ENCODE measurements around the gene PHKG1. TPM values are rescaled to one million over a fixed set of nuclear protein-coding genes. Genes with fewer than 3 reads are reported as not detected.
"Not testable (repeated sequence)": the region's sequence is repeated elsewhere in the genome, so short reads cannot be mapped to it uniquely, and the experiment has no call there.

PHKG1 gene
- total RNA-seq, 2 experiments from 2014 or later: 3.3 to 5.6 TPM

GRCh38 chr7:56083150-56083785 lies 9.5 kb downstream of the PHKG1 start:
- Histone ChIP-seq H3K9me3 (ENCODE audit: low read length) (no peaks in the 10 kb centered on the region), H3K27ac (ENCODE audit: low read depth, low read length, poor library complexity, severe bottlenecking) (no peak overlapping the region), H3K36me3 (ENCODE audit: insufficient read depth, low read length) (peaks cover 17% of the 10 kb centered on the region), H3K79me2 (ENCODE audit: insufficient read depth, low read depth, low read length) (no peaks in the 10 kb centered on the region), H3K4me2 (ENCODE audit: low read length) (no peak overlapping the region), H2AFZ (ENCODE audit: low read length) (no peak overlapping the region), H3K4me1 (ENCODE audit: insufficient read depth, low read length, poor library complexity, severe bottlenecking) (no peaks in the 10 kb centered on the region), H3K9me2 (ENCODE audit: insufficient read depth, low read length) (no peaks in the 10 kb centered on the region), H4K20me1 (ENCODE audit: insufficient read depth, low read length) (no peaks in the 10 kb centered on the region), H3K4me3 (ENCODE audit: low read depth, low read length, poor library complexity, severe bottlenecking) (no peak overlapping the region)
- no TSS peak for BruUV-seq (replicated peaks)
- ChIA-PET POLR2A (interaction anchor here (0.7 to 1.4 kb wide), 2 partner anchors 21 to 40 kb away, joined by 3 to 4 read pairs; no protein-coding TSS in a partner anchor), CTCF (ENCODE audit: unreplicated experiment) (no interaction called here)
- DNase-seq (ENCODE audit: low spot score): no peak
- intact Hi-C loops (cut with micrococcal nuclease; ENCODE audit: unreplicated experiment): no loop called here
- no peak for TF ChIP-seq EZH2phosphoT487 (IDR thresholded peaks at IDR 0.05; ENCODE audit: borderline replicate concordance, low read depth, low read length)
- TF ChIP-seq, protein P1, sequence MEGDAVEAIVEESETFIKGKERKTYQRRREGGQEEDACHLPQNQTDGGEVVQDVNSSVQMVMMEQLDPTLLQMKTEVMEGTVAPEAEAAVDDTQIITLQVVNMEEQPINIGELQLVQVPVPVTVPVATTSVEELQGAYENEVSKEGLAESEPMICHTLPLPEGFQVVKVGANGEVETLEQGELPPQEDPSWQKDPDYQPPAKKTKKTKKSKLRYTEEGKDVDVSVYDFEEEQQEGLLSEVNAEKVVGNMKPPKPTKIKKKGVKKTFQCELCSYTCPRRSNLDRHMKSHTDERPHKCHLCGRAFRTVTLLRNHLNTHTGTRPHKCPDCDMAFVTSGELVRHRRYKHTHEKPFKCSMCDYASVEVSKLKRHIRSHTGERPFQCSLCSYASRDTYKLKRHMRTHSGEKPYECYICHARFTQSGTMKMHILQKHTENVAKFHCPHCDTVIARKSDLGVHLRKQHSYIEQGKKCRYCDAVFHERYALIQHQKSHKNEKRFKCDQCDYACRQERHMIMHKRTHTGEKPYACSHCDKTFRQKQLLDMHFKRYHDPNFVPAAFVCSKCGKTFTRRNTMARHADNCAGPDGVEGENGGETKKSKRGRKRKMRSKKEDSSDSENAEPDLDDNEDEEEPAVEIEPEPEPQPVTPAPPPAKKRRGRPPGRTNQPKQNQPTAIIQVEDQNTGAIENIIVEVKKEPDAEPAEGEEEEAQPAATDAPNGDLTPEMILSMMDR (conservative IDR thresholded peaks at IDR 0.05; ENCODE audit: low read length): no peak

DNA sequence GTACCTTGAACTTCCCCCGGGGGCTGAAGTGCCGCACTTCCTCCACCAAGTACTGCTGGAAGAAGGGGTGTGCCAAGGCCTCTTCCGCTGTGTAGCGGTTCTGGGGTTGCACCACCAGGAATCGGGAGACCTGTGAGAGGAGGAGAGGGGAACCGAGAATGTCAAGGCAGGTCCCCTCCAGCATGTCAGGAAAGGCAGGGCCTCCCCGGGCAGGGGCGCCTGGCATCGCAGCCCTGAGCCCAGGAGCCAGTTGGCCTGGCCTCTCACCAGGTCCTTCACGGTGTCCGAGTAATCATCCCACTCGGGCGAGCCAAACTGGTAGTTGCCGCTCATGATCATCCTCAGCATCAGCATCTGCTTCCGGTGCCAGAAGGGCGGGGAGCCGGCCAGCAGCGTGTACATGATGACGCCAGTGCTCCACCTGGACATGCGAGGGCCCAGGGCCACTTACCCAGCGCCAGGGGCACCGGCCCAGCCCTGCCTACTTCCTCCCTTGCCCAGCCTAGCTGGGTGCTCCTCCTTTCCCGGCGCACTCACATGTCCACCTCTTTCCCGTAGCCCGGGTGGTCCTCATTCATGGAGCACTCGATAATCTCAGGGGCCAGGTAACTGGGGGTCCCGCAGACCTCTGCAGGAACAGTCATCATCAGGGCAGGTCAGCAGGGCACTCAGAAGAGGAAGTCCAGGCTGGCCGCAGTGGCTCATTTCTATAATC lies 11.0 kb downstream of the PHKG1 start:
- no peak overlapping the region for H3K27ac ChIP-seq (ENCODE audit: low read depth, low read length, poor library complexity, severe bottlenecking)
- POLR2A ChIA-PET: interaction anchor here (0.6 kb wide), 1 partner anchor 57 kb away, joined by 4 read pairs; no protein-coding TSS in a partner anchor
- H4K20me1 ChIP-seq (ENCODE audit: insufficient read depth, low read length): no peaks in the 10 kb centered on the region
- no peak overlapping the region for H3K4me3 ChIP-seq (ENCODE audit: low read depth, low read length, poor library complexity, severe bottlenecking)
- TF ChIP-seq EZH2phosphoT487 (IDR thresholded peaks at IDR 0.05; ENCODE audit: borderline replicate concordance, low read depth, low read length): no peak
- TF ChIP-seq, protein P1 (conservative IDR thresholded peaks at IDR 0.05; ENCODE audit: low read length): no peak
- H3K4me1 ChIP-seq (ENCODE audit: insufficient read depth, low read length, poor library complexity, severe bottlenecking): no peaks in the 10 kb centered on the region
- no TSS peak for BruUV-seq (replicated peaks)
- peaks cover 20% of the 10 kb centered on the region for H3K36me3 ChIP-seq (ENCODE audit: insufficient read depth, low read length)
- no peaks in the 10 kb centered on the region for H3K79me2 ChIP-seq (ENCODE audit: insufficient read depth, low read depth, low read length)
- no peaks in the 10 kb centered on the region for H3K9me2 ChIP-seq (ENCODE audit: insufficient read depth, low read length)
- CTCF ChIA-PET (ENCODE audit: unreplicated experiment): no interaction called here
- H3K9me3 ChIP-seq (ENCODE audit: low read length): no peaks in the 10 kb centered on the region
- no peak for DNase-seq (ENCODE audit: low spot score)
- intact Hi-C loops (cut with micrococcal nuclease; ENCODE audit: unreplicated experiment): no loop called here
- H2AFZ ChIP-seq (ENCODE audit: low read length): no peak overlapping the region
- no peak overlapping the region for H3K4me2 ChIP-seq (ENCODE audit: low read length)

DNA sequence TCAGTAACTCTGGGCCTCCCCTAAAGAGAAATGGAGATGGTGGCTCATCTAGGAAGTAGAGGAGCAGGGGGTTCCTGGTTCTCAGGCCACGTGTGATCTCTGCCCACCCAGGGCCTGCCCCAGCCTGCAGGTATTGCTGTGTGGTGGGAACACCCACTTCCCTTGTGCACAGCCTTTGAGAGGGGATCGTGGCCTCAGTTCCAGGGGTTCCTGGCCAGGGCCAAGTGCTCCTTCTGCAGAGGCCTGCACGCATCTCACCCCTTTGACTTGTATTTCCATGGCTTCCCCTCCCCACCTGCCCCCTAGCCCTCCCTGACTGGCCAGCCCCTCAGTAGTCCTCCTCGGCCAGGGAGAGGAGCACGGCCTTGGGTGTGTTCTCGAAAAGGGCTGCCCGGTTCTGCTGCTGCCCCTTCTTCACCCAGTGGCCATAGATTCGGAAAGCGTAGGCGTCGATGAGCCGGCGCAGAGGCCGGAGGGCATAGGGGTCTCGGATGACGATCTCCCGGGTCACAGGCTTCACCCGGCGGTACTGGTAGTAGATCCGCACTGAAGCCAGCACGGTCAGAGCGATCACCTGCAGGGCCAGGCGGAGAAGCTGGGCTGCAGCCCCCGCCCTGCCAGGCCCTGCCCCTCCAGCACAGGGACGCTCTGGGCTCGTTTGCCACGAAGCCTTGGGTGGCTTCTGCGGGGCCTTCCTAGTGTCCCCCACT lies 11.9 kb downstream of the PHKG1 start:
- CTCF ChIA-PET (ENCODE audit: unreplicated experiment); DNase-seq (ENCODE audit: low spot score); H2AFZ ChIP-seq (ENCODE audit: low read length); H4K20me1 ChIP-seq (ENCODE audit: insufficient read depth, low read length); H3K27ac ChIP-seq (ENCODE audit: low read depth, low read length, poor library complexity, severe bottlenecking); H3K9me3 ChIP-seq (ENCODE audit: low read length); H3K4me3 ChIP-seq (ENCODE audit: low read depth, low read length, poor library complexity, severe bottlenecking); intact Hi-C loops (cut with micrococcal nuclease; ENCODE audit: unreplicated experiment); BruUV-seq (replicated peaks); POLR2A ChIA-PET; H3K79me2 ChIP-seq (ENCODE audit: insufficient read depth, low read depth, low read length); H3K4me1 ChIP-seq (ENCODE audit: insufficient read depth, low read length, poor library complexity, severe bottlenecking); H3K9me2 ChIP-seq (ENCODE audit: insufficient read depth, low read length); H3K4me2 ChIP-seq (ENCODE audit: low read length): not testable (repeated sequence)
- H3K36me3 ChIP-seq (ENCODE audit: insufficient read depth, low read length): peaks cover 23% of the 10 kb centered on the region
